GM11168 (cell line): ENCODE data around the gene PHF2.

Experiments used
- in situ Hi-C: fragments of 300-500 bp; cut with MboI; formaldehyde crosslinking; loops from one replicate; pipeline ENCODE4 v1.12.0; 2022; ENCODE audit warnings: low sequenced_read_pairs; ENCODE audit not compliant: unreplicated experiment

The PHF2 gene

GRCh38 chr9:93686127-93686879, 109.9 kb downstream of the PHF2 start:
- in situ Hi-C loops, result no loop called here

- in situ Hi-C loops, result no loop called here
Observed at GRCh38 chr9:93686880-93687236, 110.5 kb downstream of the PHF2 start.

- in situ Hi-C loops, result no loop called here
Observed at GRCh38 chr9:93690618-93691017, 114.2 kb downstream of the PHF2 start.

- in situ Hi-C loops, result no loop called here
Observed at GRCh38 chr9:93693129-93693528, 116.7 kb downstream of the PHF2 start.

- in situ Hi-C loops, result no loop called here
Observed at GRCh38 chr9:93697352-93698139, 121.2 kb downstream of the PHF2 start.

GRCh38 chr9:93698140-93698908, 121.9 kb downstream of the PHF2 start:
- in situ Hi-C loops, result no loop called here

GRCh38 chr9:93699650-93700049, 123.3 kb downstream of the PHF2 start:
- in situ Hi-C loops, result no loop called here

- in situ Hi-C loops, result no loop called here
Observed at GRCh38 chr9:93701494-93702218, 125.3 kb downstream of the PHF2 start.

- in situ Hi-C loops, result no loop called here
Observed at GRCh38 chr9:93702261-93702660, 125.9 kb downstream of the PHF2 start.

- in situ Hi-C loops, result no loop called here
Observed at GRCh38 chr9:93708289-93708986, 132.1 kb downstream of the PHF2 start.

- in situ Hi-C loops, result no loop called here
Observed at GRCh38 chr9:93708987-93709302, 132.6 kb downstream of the PHF2 start.

- in situ Hi-C loops, result no loop called here
Observed at GRCh38 chr9:93709600-93710369, 133.4 kb downstream of the PHF2 start.

- in situ Hi-C loops, result no loop called here
Observed at GRCh38 chr9:93710370-93710723, 134.0 kb downstream of the PHF2 start.

- in situ Hi-C loops, result no loop called here
Observed at GRCh38 chr9:93711002-93711401, 134.6 kb downstream of the PHF2 start.

- in situ Hi-C loops, result no loop called here
Observed at GRCh38 chr9:93712896-93713295, 136.5 kb downstream of the PHF2 start.

- in situ Hi-C loops, result no loop called here
Observed at GRCh38 chr9:93713716-93714115, 137.3 kb downstream of the PHF2 start.

GRCh38 chr9:93721417-93721965, 145.1 kb downstream of the PHF2 start:
- in situ Hi-C loops, result no loop called here

GRCh38 chr9:93724852-93725251, 148.5 kb downstream of the PHF2 start:
- in situ Hi-C loops, result no loop called here

GRCh38 chr9:93725382-93725781, 149.0 kb downstream of the PHF2 start:
- in situ Hi-C loops, result no loop called here
